Measurements from ENCODE around the gene STXBP5. TPM values are rescaled to one million over a fixed set of nuclear protein-coding genes. Genes with fewer than 3 reads are reported as not detected.

STXBP5 gene
- total RNA-seq, 1 donor, result 144 TPM

DNA sequence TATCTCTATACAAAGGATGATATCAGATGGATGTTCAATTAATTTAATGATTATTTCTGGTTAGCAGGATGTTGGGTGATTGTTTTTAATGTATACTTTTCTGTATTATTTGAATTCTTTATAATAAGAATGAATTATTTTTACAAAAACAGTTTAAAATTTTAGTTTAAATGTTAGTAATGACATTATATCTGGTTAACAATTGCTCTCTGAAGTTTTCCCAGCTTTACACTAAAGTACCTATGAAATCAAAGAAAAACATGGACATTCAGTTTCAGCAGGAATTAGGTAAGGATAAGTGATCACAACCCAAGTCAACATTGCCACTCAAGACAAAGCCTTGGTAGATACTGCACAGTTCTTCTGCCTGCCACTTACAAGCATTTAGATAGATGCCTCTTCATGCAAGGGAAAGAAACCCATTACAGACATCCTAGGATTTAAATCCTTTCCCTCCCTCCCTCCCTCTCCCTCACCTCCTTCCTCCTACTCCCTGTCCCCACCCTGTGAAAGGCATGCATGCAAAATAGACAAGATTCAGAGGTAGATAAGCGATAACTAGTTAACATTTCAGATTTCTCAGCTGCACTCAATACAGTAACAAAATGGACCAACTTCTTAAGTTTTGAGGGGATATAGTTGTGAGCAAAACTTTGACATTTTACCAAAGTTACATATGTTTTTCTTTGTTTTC is 143.8 kb downstream of the STXBP5 start:
- H4K20me1 ChIP-seq (ENCODE audit: insufficient read depth, low read length), result no peaks in the 10 kb centered on the region
- no peaks in the 10 kb centered on the region for H3K9me3 ChIP-seq (ENCODE audit: low read depth, low read length)
- H3K36me3 ChIP-seq (ENCODE audit: insufficient read depth, low read length), result peaks cover 16% of the 10 kb centered on the region
- no peak for TF ChIP-seq CTCF (IDR thresholded peaks at IDR 0.05; ENCODE audit: extremely low read depth, low read depth, low read length)
- H3K4me2 ChIP-seq (ENCODE audit: insufficient read depth, low read length), result no peak overlapping the region
- no peaks in the 10 kb centered on the region for H3K27me3 ChIP-seq (ENCODE audit: insufficient read depth, low read length)
- no peaks in the 10 kb centered on the region for H3K79me2 ChIP-seq (ENCODE audit: insufficient read depth, low read length)
- no peak overlapping the region for H3K27ac ChIP-seq (ENCODE audit: low read depth, low read length)
- H3K4me1 ChIP-seq (ENCODE audit: insufficient read depth, low read length), result no peaks in the 10 kb centered on the region
- DNase-seq (ENCODE audit: insufficient read length, low spot score, missing footprints), result no peak
- no peak overlapping the region for H3K4me3 ChIP-seq (ENCODE audit: insufficient read depth, low read length)
- no peak overlapping the region for H2AFZ ChIP-seq (ENCODE audit: low read length)

DNA sequence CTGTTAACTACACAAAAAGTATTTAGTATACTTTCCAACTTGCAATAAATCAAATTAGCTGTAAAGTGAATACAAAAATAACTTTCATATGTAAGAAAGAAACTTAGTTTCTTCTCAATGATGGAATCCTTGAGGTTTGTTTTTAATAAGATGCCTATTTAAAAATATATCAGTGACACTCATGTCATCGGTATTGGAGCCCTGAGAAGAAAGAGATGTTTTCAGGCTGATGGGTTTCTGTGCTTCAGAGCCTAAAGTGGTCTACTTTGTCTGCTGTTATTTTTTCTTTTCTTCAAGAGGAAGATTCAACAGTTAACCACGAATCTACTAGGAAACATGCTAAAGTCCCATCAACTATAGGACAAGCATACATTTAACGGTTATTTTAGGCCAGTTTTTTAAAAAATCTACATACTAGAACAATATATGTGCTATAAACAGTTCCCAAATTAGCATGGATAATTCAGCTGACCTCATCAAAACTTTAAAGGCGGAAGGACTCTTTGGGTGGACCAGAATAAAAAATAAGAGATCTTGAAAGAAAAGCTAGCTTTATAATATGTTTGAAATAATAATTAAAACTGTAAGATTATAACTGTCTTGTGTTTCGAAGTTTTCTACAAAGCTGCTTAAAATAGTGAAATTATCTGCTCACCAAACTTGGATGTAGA is 157.2 kb downstream of the STXBP5 start:
- no peak overlapping the region for H3K4me3 ChIP-seq (ENCODE audit: insufficient read depth, low read length)
- no peak for TF ChIP-seq CTCF (IDR thresholded peaks at IDR 0.05; ENCODE audit: extremely low read depth, low read depth, low read length)
- no peak for DNase-seq (ENCODE audit: insufficient read length, low spot score, missing footprints)
- H2AFZ ChIP-seq (ENCODE audit: low read length), result no peak overlapping the region
- no peaks in the 10 kb centered on the region for H3K4me1 ChIP-seq (ENCODE audit: insufficient read depth, low read length)
- no peaks in the 10 kb centered on the region for H3K79me2 ChIP-seq (ENCODE audit: insufficient read depth, low read length)
- no peaks in the 10 kb centered on the region for H3K9me3 ChIP-seq (ENCODE audit: low read depth, low read length)
- H3K27ac ChIP-seq (ENCODE audit: low read depth, low read length), result no peak overlapping the region
- no peak overlapping the region for H3K4me2 ChIP-seq (ENCODE audit: insufficient read depth, low read length)
- H3K36me3 ChIP-seq (ENCODE audit: insufficient read depth, low read length), result peaks cover 46% of the 10 kb centered on the region
- no peaks in the 10 kb centered on the region for H3K27me3 ChIP-seq (ENCODE audit: insufficient read depth, low read length)
- no peaks in the 10 kb centered on the region for H4K20me1 ChIP-seq (ENCODE audit: insufficient read depth, low read length)

GRCh38 chr6:147366290-147366689 is 162.1 kb downstream of the STXBP5 start:
- no peak overlapping the region for H3K27ac ChIP-seq (ENCODE audit: low read depth, low read length)
- DNase-seq (ENCODE audit: insufficient read length, low spot score, missing footprints), result no peak
- no peaks in the 10 kb centered on the region for H3K9me3 ChIP-seq (ENCODE audit: low read depth, low read length)
- no peak overlapping the region for H3K4me3 ChIP-seq (ENCODE audit: insufficient read depth, low read length)
- H3K27me3 ChIP-seq (ENCODE audit: insufficient read depth, low read length), result no peaks in the 10 kb centered on the region
- H3K79me2 ChIP-seq (ENCODE audit: insufficient read depth, low read length), result no peaks in the 10 kb centered on the region
- peaks cover 40% of the 10 kb centered on the region for H3K36me3 ChIP-seq (ENCODE audit: insufficient read depth, low read length)
- no peak overlapping the region for H2AFZ ChIP-seq (ENCODE audit: low read length)
- TF ChIP-seq CTCF (IDR thresholded peaks at IDR 0.05; ENCODE audit: extremely low read depth, low read depth, low read length), result no peak
- no peaks in the 10 kb centered on the region for H4K20me1 ChIP-seq (ENCODE audit: insufficient read depth, low read length)
- H3K4me1 ChIP-seq (ENCODE audit: insufficient read depth, low read length), result no peaks in the 10 kb centered on the region
- no peak overlapping the region for H3K4me2 ChIP-seq (ENCODE audit: insufficient read depth, low read length)

DNA sequence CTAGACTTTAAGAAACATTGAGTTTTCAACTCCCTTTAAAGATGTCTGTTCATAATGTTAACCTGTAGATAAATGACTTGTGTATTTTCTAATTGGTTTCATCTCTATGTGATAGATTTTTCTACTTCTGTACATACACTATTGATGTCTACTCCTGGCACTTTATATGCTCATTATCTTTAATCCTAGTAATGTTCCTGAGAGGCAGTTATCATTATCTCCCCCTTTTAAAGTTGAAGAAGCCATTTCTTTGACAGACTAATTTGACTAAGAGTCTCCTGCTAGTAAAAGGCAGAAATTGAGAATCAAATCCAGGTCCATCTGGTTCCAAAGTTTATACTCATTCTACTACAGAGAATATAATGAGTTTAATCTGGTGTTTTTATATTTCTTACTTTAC is 167.1 kb downstream of the STXBP5 start:
- Histone ChIP-seq H3K4me3 (ENCODE audit: insufficient read depth, low read length) (no peak overlapping the region), H2AFZ (ENCODE audit: low read length) (no peak overlapping the region), H3K4me1 (ENCODE audit: insufficient read depth, low read length) (no peaks in the 10 kb centered on the region), H4K20me1 (ENCODE audit: insufficient read depth, low read length) (no peaks in the 10 kb centered on the region), H3K4me2 (ENCODE audit: insufficient read depth, low read length) (no peak overlapping the region), H3K36me3 (ENCODE audit: insufficient read depth, low read length) (peaks cover 22% of the 10 kb centered on the region), H3K79me2 (ENCODE audit: insufficient read depth, low read length) (no peaks in the 10 kb centered on the region), H3K27me3 (ENCODE audit: insufficient read depth, low read length) (no peaks in the 10 kb centered on the region), H3K9me3 (ENCODE audit: low read depth, low read length) (no peaks in the 10 kb centered on the region), H3K27ac (ENCODE audit: low read depth, low read length) (no peak overlapping the region)
- TF ChIP-seq CTCF (IDR thresholded peaks at IDR 0.05; ENCODE audit: extremely low read depth, low read depth, low read length), result no peak
- no peak for DNase-seq (ENCODE audit: insufficient read length, low spot score, missing footprints)

Data from osteoblast (primary cell).